Activated B cell treated with CpG ODN at 0.5 μM for 24 hours (primary cell): ENCODE data around the gene POU2F1. TPM values are rescaled to one million over a fixed set of nuclear protein-coding genes. Genes with fewer than 3 reads are reported as not detected.

ENCODE experiments used
- ATAC-seq: fragments of 200-7000 bp; cut with Tn5 transposase; one replicate; pipeline ENCODE4 v1.10.0; 2021; ENCODE audit warnings: low read depth, mild to moderate bottlenecking, moderate library complexity
- CTCF ChIA-PET: fragments of 350-600 bp; sonication (Branson Sonifier 250); formaldehyde crosslinking; loops from one replicate; lab custom pipeline; 2021; ENCODE audit warnings: antibody characterized with exemption; lab: Charles Lee
- POLR2A ChIA-PET: fragments of 350-600 bp; sonication (Branson Sonifier 250); formaldehyde crosslinking; loops from one replicate; lab custom pipeline; 2021; ENCODE audit warnings: antibody characterized with exemption; lab: Charles Lee
- DNase-seq: peaks from one replicate; pipeline ENCODE4 v3.0.0; 2022
- H3K27ac Mint-ChIP-seq: one replicate; pipeline ENCODE4 v1.8.0; 2020; ENCODE audit warnings: mixed read lengths
- H3K27me3 Mint-ChIP-seq: one replicate; pipeline ENCODE4 v1.8.0; 2021; ENCODE audit warnings: mixed read lengths
- H3K36me3 Mint-ChIP-seq: one replicate; pipeline ENCODE4 v1.8.0; 2021; ENCODE audit warnings: low read depth, mixed read lengths
- H3K4me1 Mint-ChIP-seq: one replicate; pipeline ENCODE4 v1.8.0; 2021; ENCODE audit warnings: mixed read lengths
- H3K4me3 Mint-ChIP-seq: one replicate; pipeline ENCODE4 v1.8.0; 2020; ENCODE audit warnings: mild to moderate bottlenecking, mixed read lengths
- H3K9me3 Mint-ChIP-seq: one replicate; pipeline ENCODE4 v1.8.0; 2020; ENCODE audit warnings: mixed read lengths
- intact Hi-C: fragments of 100-400 bp; cut with micrococcal nuclease; formaldehyde crosslinking; loops from one replicate; pipeline ENCODE4 v1.15.1; 2024
- total RNA-seq: library from RNA; stranded (reverse); gene quantifications from 2 replicates; pipeline ENCODE4 v1.2.3, GENCODE V29; 2022
- TF ChIP-seq, protein P1 (sequence below): fragments of 200-600 bp; IDR thresholded peaks from one replicate; pipeline ENCODE4 v1.8.0; 2022; ENCODE audit warnings: antibody characterized with exemption, mild to moderate bottlenecking

The POU2F1 gene
- total RNA-seq, 1 donor from 2014 or later: 35.5 TPM

- ATAC-seq (no peak), DNase-seq (no peak)
- ChIA-PET POLR2A (interaction anchor here (0.7 kb wide), 1 partner anchor 205 kb away, joined by 5 read pairs; no protein-coding TSS in a partner anchor), CTCF (interaction anchor here (1.0 to 2.0 kb wide), 3 partner anchors 89 to 183 kb away, joined by 4 read pairs; no protein-coding TSS in a partner anchor)
- peaks cover 3% of the 10 kb centered on the region for H3K27me3 Mint-ChIP-seq
- peak overlapping the region; percentile 47 for H3K4me3 Mint-ChIP-seq
- H3K4me1 Mint-ChIP-seq: peaks cover 30% of the 10 kb centered on the region
- TF ChIP-seq, protein P1, sequence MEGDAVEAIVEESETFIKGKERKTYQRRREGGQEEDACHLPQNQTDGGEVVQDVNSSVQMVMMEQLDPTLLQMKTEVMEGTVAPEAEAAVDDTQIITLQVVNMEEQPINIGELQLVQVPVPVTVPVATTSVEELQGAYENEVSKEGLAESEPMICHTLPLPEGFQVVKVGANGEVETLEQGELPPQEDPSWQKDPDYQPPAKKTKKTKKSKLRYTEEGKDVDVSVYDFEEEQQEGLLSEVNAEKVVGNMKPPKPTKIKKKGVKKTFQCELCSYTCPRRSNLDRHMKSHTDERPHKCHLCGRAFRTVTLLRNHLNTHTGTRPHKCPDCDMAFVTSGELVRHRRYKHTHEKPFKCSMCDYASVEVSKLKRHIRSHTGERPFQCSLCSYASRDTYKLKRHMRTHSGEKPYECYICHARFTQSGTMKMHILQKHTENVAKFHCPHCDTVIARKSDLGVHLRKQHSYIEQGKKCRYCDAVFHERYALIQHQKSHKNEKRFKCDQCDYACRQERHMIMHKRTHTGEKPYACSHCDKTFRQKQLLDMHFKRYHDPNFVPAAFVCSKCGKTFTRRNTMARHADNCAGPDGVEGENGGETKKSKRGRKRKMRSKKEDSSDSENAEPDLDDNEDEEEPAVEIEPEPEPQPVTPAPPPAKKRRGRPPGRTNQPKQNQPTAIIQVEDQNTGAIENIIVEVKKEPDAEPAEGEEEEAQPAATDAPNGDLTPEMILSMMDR: no peak
- no peaks in the 10 kb centered on the region for H3K36me3 Mint-ChIP-seq
- intact Hi-C loops: loop anchor here (10.0 kb wide), 1 partner anchor 264 kb away; no protein-coding TSS in a partner anchor
- H3K9me3 Mint-ChIP-seq: no peaks in the 10 kb centered on the region
- no peak overlapping the region for H3K27ac Mint-ChIP-seq
These were observed 230.2 kb downstream of the POU2F1 start for GRCh38 chr1:167450843-167451242.

- ChIA-PET POLR2A (no interaction called here), CTCF (interaction anchor here (1.7 to 4.3 kb wide), 2 partner anchors 10 to 81 kb away, joined by 4 to 23 read pairs; no protein-coding TSS in a partner anchor)
- no peaks in the 10 kb centered on the region for H3K9me3 Mint-ChIP-seq
- H3K36me3 Mint-ChIP-seq: no peaks in the 10 kb centered on the region
- ATAC-seq: no peak
- H3K4me3 Mint-ChIP-seq: no peak overlapping the region
- DNase-seq: no peak
- TF ChIP-seq, protein P1: no peak
- no peak overlapping the region for H3K27ac Mint-ChIP-seq
- peaks cover 4% of the 10 kb centered on the region for H3K27me3 Mint-ChIP-seq
- intact Hi-C loops: loop anchor here (10.0 kb wide), 1 partner anchor 262 kb away; no protein-coding TSS in a partner anchor
- peaks cover 30% of the 10 kb centered on the region for H3K4me1 Mint-ChIP-seq
These were observed 231.8 kb downstream of the POU2F1 start for GRCh38 chr1:167452483-167452882.

- H3K4me1 Mint-ChIP-seq: peaks cover 23% of the 10 kb centered on the region
- ATAC-seq (no peak), DNase-seq (no peak)
- no peak overlapping the region for H3K4me3 Mint-ChIP-seq
- no peak overlapping the region for H3K27ac Mint-ChIP-seq
- intact Hi-C loops: loop anchor here (10.0 kb wide), 1 partner anchor 262 kb away; no protein-coding TSS in a partner anchor
- H3K27me3 Mint-ChIP-seq: peaks cover 4% of the 10 kb centered on the region
- ChIA-PET CTCF (interaction anchor here (1.7 to 4.3 kb wide), 2 partner anchors 11 to 81 kb away, joined by 4 to 23 read pairs; no protein-coding TSS in a partner anchor), POLR2A (interaction anchor here (0.5 kb wide), 1 partner anchor 175 kb away, joined by 3 read pairs; no protein-coding TSS in a partner anchor)
- H3K9me3 Mint-ChIP-seq: no peaks in the 10 kb centered on the region
- TF ChIP-seq, protein P1: no peak
- H3K36me3 Mint-ChIP-seq: no peaks in the 10 kb centered on the region
These were observed 232.4 kb downstream of the POU2F1 start for GRCh38 chr1:167453123-167453522.

DNA sequence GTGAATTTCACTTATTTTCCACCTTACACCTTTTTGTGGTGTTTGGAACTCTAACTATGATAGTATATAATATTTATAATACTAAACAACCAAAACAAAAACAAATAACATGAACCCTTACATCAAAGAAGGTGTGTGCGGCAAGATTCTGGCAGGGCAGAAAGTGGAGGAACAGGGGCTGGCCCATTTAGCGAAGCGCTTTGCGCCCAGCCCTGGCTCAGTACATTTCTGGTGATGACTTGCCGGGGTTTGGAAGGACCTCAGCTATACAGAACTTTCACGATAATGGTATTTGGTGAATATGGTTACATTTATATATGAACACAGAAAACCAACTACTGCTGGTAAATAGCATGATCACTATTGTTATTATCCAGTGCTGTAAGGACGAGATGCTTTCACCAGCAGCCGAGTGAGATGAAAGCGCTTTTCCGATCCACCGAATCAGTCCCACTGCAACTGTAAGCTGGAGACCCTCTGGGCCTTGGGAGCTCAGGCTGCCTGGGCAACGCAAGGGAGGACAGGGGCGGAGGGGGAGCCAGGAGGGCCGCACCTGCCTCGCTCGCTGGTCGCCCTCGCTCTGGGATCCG is 233.7 kb downstream of the POU2F1 start:
- Mint-ChIP-seq H3K4me1 (peaks cover 18% of the 10 kb centered on the region), H3K27ac (peak overlapping the region; percentile 27), H3K4me3 (peak overlapping the region; percentile 78), H3K36me3 (no peaks in the 10 kb centered on the region), H3K27me3 (peaks cover 4% of the 10 kb centered on the region), H3K9me3 (no peaks in the 10 kb centered on the region)
- intact Hi-C loops: loop anchor here (10.0 kb wide), 1 partner anchor 260 kb away; no protein-coding TSS in a partner anchor
- POLR2A ChIA-PET: interaction anchor here (0.5 to 2.8 kb wide), 2 partner anchors 45 to 255 kb away, joined by 6 to 19 read pairs; no protein-coding TSS in a partner anchor
- no peak for ATAC-seq
- TF ChIP-seq, protein P1: no peak
- no peak for DNase-seq
- CTCF ChIA-PET: interaction anchor here (1.1 to 4.3 kb wide), 6 partner anchors 10 to 194 kb away, joined by 3 to 23 read pairs (median 4); no protein-coding TSS in a partner anchor
